GM21723 (cell line): ENCODE results near the gene GTF3C2.
"Not testable (repeated sequence)": the region's sequence is repeated elsewhere in the genome, so short reads cannot be mapped to it uniquely, and the experiment has no call there.

ENCODE experiments used
- ATAC-seq: cut with Tn5 transposase; IDR thresholded peaks from one replicate; pipeline ENCODE4 v1.9.1; 2021; ENCODE audit warnings: mild to moderate bottlenecking, moderate library complexity; ENCODE audit not compliant: unreplicated experiment

The GTF3C2 gene

DNA sequence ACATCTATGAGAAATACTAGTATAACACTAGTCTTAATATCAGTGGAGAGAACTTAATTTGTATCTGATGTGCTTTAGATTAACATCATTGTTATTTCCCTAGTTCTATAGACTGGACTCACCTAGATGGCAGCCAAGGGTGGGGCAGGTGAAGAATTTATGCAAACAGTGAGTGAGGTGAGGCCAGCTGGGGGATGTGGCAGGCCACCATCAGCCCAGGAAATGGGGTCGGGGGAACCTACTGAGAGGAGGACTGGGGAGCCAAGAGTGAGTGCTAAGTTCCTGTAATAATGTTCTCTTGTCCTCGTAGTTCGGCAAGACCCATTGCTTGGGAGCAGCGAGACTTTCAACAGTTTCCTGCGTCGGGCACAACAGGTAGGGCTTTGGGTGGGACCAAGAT is 16.4 kb upstream of the GTF3C2 start:
- no peak for ATAC-seq

DNA sequence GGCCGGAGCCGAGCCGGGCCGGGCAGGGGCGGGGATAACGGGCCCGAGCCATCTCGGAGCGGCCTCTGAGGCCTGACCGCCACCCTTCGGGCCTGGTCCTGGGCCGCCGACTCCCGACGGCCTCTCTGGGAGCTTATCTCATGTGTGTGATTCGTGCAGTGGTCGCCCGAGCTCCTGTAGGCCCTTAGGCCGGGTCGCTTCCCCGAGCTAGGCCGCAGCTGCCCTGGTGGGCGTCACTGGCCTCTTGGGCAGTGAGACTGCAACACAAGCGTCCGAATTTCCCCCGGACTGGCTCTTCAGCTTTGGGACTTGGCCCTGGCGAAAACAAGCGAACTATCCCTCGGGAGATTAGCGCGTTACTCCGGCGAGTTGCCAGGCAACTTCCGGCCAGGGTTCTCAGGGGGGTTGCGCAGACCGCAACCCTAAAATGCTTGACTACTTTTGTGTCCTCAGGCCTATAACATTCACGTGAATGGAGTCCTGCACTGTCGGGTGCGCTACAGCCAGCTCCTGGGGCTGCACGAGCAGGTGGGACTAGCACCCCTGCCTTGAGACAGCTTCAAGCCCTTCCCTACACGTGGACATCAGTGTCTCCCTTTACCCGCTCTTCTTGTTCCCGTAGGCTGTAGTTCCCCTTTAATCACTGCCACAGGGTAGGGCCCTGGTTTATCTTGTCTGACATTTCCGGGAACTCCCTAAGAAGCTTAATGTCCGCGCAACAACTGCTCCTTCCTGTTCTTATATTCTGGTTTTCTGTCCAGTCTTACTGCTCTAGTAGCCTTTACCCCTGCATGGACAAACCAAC is 14.5 kb upstream of the GTF3C2 start:
- peak; percentile 33 for ATAC-seq

GRCh38 chr2:27370026-27370815 is 13.7 kb upstream of the GTF3C2 start, which contains the start of the genes EIF2B4 and SNX17:
Gene EIF2B4, minus strand, starts transcription at chr2:27370338. Its CDS starts 24 bp downstream, at chr2:27370314.
Gene SNX17, plus strand, starts transcription at chr2:27370616. Its CDS starts 128 bp downstream, at chr2:27370744.
- peak; percentile 95 for ATAC-seq

DNA sequence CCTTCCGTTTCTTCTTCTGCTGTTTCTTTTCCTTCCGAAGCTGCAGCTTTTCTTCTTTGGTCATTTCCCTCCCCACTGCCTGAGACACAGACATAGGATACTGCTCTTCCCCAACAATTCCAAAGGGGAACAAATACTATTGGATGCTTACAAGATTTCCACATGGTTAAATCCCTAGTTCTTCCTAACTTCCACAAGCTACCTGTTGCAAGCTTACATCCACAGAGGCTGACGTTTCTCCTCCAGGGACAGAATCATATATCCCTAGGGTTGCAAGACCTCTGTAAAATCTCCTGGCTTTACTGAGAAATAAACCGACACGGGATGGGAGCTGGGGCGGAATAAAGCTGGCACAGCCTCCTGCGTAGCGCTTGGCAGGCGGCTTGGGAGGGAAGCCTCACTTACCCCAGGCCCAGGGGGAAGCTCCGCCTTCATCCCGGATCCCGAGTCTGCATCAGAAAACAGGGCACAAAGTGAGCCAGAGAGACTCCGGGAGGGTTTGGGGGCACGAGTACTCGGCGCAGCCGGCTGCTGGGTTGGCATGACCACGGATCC is 13.0 kb upstream of the GTF3C2 start:
- ATAC-seq, result peak; percentile 20

GRCh38 chr2:27363933-27364332 is 7.4 kb upstream of the GTF3C2 start:
- ATAC-seq, result no peak

GRCh38 chr2:27362678-27363420 is 6.3 kb upstream of the GTF3C2 start:
- ATAC-seq, result no peak

GRCh38 chr2:27356056-27356381 is 545 bp downstream of the GTF3C2 start:
- ATAC-seq, result peak; percentile 30

- ATAC-seq, result no peak
Measured at GRCh38 chr2:27354597-27354927, 2.0 kb downstream of the GTF3C2 start.

DNA sequence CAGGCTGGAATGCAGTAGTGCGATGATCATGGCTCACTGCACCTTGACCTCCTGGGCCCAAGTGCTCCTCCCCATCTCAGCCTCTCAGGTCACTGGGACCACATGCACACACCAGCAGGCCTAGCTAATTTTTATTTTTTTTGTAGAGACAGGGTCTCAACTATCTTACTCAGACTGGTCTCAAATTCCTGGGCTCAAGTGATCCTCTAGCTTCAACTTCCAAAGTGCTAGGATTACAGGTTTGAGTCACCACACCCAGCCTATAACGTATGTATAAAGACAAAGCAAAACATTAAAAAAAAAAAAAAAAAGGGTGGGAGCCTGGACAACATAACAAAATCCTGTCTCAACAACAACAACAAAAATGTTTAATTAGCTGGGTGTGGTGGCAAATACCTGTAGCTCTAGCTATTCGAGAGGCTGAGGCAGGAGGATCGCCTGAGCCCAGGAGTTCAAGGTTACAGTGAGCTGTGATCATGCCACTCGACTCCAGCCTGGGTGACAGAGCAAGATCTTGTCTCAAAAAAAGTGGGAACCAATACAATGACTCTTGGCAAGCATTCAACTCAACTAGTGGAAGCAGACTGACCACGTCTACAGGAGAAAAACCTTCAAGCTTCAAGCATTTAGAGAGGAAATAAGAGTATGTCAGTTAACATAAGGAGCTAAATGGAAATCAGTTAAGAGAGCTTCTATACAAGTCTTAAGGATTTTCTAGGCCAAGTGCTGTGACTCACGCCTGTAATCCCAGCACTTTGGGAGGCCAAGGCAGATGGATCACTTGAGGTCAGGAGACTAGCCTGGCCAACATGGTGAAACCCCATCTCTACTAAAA is 2.6 kb downstream of the GTF3C2 start:
- ATAC-seq, result no peak

DNA sequence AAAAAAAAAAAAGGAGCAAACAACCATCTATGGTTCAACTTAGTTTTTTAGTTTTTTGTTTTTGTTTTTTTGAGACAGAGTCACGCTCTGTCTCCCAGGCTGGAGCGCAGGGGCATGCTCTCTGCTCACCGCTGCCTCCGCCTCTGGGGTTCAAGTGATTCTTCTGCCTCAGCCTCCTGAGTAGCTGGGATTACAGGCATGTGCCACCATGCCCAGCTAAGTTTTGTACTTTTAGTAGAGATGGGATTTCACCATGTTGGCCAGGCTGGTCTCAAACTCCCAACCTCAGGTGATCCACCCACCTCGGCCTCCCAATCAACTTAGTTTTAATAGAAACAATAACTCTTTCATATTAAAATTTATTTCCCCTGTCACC is 3.2 kb downstream of the GTF3C2 start:
- not testable (repeated sequence) for ATAC-seq

GRCh38 chr2:27351802-27352598 is 4.6 kb downstream of the GTF3C2 start:
- ATAC-seq, result no peak

GRCh38 chr2:27350106-27350693 is 6.4 kb downstream of the GTF3C2 start:
- no peak for ATAC-seq

GRCh38 chr2:27347641-27348040 is 8.9 kb downstream of the GTF3C2 start:
- no peak for ATAC-seq

DNA sequence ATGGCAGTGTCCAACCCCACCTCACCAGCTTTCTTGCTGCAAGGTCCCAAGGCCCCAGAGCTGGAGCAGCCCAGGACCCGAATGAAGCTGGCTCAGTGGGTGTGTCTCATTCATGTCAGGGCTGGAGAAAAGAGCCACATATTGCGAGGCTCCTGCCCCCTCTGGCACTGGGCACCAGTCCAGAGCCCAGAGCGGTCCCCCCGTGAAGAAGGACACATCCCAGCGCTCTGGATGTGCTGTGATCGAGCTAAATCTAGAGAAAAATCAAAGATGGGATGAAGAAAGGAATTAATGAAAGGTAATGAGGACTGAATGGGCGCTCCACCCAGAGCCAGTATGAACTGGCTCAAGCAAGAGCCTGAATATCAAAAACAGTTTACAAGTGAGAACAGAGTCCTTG is 20.4 kb downstream of the GTF3C2 start:
- no peak for ATAC-seq

GRCh38 chr2:27335311-27335710 is 21.3 kb downstream of the GTF3C2 start:
- no peak for ATAC-seq

- ATAC-seq, result no peak
Measured at GRCh38 chr2:27324720-27325119, 31.8 kb downstream of the GTF3C2 start.

DNA sequence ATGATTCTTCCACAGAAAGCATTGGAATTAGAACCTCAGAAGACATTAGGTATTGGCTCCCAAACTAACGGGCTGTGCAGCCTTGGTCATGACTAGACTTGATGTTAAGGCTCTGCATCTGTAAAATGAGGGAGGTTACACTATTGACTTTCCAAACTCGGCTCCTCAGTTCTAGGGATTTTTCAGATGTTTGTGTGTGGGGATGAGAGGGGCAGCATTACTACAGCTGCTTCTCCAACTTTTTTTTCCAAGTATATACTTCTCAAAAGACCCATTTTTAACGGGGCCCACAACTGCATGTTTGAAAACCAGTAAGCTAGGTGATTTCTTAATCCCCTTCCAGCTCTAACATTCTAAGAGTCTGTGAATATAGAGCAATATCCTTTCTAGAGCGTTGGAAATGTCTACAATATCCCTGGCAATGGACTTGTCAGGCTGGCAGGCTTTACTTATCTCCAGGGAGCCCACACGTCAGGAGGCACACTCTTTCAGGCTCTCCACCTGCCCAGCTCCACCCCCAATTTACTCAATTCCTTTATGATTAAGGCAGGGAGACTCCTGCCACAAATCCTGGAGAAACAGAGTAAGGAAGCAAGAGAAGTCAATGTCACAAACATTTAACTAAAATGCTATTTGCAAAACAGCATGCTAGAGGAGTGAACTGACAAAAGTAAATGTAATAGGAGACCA is 32.8 kb downstream of the GTF3C2 start:
- no peak for ATAC-seq

DNA sequence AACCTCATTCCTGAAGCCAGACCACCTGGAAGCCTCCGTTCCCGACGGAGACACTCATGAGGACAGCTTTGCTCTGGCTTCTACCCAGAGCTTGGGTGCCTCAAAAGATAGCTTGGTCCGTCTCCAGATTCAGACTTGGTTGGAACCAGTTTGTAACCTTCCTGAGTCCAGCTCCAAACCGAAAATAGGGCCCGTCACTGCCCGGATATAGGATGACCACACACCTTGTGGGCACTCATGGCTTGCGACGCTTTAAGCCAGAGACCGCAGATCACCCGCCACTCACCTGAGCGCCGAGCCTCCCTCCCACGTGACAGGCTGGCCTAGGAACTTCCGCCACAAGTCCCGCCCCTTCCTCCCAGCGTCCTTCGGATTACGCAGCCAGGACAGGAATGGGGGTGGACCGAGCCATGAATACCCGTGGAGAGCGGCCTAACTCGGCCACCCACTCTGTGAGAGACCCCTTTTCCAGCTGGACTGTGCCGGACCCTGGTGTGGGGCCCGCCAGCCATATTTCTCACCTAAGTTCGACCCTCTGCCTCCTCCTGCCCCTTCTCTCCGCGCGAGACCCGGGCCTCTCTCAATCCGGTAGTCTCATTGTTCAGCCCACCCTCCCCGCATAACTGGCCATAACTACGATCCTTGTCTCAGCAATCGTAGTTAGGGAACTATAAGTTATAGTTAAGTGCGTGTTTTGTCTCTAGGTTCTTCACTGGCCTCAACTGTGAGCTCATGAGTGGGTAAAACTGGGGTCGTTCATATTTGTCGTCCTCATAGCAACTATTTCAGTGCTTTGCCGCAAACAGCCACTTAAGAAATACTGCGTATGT is 33.6 kb downstream of the GTF3C2 start, which contains the start of gene MPV17:
MPV17 (minus strand) TSS at position 332 of the 830 bp plus-strand sequence. CDS start 580 bp downstream, outside the sequence.
- ATAC-seq, result peak; percentile 89
